ENCODE results near the gene EMP2. TPM values are rescaled to one million over a fixed set of nuclear protein-coding genes. Genes with fewer than 3 reads are reported as not detected.
A peak's percentile ranks its signal among the peaks of the same experiment; 100 is the strongest.

The EMP2 gene
- total and polyA plus RNA-seq, 8 donors = 58.2 to 487 (median 67.6) TPM

DNA sequence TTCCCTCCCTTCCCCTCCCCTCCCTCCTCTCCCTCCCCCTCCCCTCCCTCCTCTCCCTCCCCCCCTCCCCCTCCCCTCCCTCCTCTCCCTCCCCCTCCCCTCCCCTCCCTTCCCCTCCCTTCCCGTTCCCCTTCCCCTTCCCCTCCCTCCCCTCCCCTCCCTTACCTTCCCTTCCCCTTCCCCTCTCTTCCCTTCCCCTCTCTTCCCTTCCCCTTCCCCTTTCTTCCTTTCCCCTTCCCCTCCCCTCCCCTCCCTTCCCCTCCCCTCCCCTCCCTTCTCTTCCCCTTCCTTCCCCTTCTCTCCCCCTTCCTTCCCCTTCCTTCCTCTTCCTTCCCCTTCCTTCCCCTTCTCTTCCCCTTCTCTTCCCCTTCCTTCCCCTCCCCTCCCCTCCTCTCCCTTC lies 61.1 kb downstream of the EMP2 start:
- no peaks in the 10 kb centered on the region for H3K9me3 ChIP-seq
- peaks cover 6 to 22% of the 10 kb centered on the region in 2 donors for H3K4me1 ChIP-seq
- H3K27ac ChIP-seq = no peak overlapping the region
- intact Hi-C loops (cut with DNase I) = no loop called here
- no peak for ATAC-seq
- no peak overlapping the region for H3K4me3 ChIP-seq
- H3K27me3 ChIP-seq = no peaks in the 10 kb centered on the region
- peaks cover 0 to 12% of the 10 kb centered on the region in 2 donors for H3K36me3 ChIP-seq
- DNase-seq = no peak
- TF ChIP-seq, protein P1, sequence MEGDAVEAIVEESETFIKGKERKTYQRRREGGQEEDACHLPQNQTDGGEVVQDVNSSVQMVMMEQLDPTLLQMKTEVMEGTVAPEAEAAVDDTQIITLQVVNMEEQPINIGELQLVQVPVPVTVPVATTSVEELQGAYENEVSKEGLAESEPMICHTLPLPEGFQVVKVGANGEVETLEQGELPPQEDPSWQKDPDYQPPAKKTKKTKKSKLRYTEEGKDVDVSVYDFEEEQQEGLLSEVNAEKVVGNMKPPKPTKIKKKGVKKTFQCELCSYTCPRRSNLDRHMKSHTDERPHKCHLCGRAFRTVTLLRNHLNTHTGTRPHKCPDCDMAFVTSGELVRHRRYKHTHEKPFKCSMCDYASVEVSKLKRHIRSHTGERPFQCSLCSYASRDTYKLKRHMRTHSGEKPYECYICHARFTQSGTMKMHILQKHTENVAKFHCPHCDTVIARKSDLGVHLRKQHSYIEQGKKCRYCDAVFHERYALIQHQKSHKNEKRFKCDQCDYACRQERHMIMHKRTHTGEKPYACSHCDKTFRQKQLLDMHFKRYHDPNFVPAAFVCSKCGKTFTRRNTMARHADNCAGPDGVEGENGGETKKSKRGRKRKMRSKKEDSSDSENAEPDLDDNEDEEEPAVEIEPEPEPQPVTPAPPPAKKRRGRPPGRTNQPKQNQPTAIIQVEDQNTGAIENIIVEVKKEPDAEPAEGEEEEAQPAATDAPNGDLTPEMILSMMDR (IDR thresholded peaks at IDR 0.05) = no peak

GRCh38 chr16:10518479-10519041 lies 61.8 kb downstream of the EMP2 start:
- intact Hi-C loops (cut with DNase I) = no loop called here

DNA sequence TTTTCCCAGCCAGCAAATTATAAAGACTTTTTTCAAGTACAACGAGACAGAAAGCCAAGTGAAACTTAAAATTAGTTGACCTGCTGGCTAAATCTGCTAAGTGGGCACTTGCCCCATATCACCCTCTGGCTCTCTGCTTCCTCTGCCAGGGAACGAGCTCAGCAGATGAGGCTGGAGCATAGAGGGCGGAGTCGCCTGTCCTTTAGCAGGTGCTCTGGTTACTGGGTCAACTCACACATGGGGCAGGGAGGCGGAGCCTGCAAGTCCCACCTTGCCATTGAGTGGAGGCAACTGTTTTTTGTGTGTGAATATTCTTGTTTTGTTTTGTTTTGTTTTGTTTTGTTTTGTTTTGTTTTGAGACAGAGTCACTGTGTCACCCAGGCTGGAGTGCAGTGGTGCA lies 62.5 kb downstream of the EMP2 start:
- H3K4me3 ChIP-seq = no peak overlapping the region
- no peak overlapping the region for H3K27ac ChIP-seq
- peaks cover 0 to 3% of the 10 kb centered on the region in 2 donors for H3K36me3 ChIP-seq
- H3K4me1 ChIP-seq = peaks cover 6 to 22% of the 10 kb centered on the region in 2 donors
- no peaks in the 10 kb centered on the region for H3K9me3 ChIP-seq
- ATAC-seq (no peak), DNase-seq (no peak)
- H3K27me3 ChIP-seq = no peaks in the 10 kb centered on the region
- TF ChIP-seq, protein P1 (IDR thresholded peaks at IDR 0.05) = no peak
- intact Hi-C loops (cut with DNase I) = no loop called here

More at GRCh38 chr16:10518479-10519041, 61.8 kb downstream of the EMP2 start:
- no peak for DNase-seq
- Histone ChIP-seq H3K27ac (no peak overlapping the region), H3K9me3 (no peaks in the 10 kb centered on the region), H3K36me3 (peaks cover 0 to 5% of the 10 kb centered on the region in 2 donors), H3K27me3 (no peaks in the 10 kb centered on the region), H3K4me3 (no peak overlapping the region), H3K4me1 (peaks cover 6 to 22% of the 10 kb centered on the region in 2 donors)
- ATAC-seq = no peak
- TF ChIP-seq, protein P1 (IDR thresholded peaks at IDR 0.05) = no peak

- Histone ChIP-seq H3K4me1 (peaks cover 6 to 11% of the 10 kb centered on the region in 2 donors), H3K27me3 (no peaks in the 10 kb centered on the region), H3K36me3 (peaks cover 0 to 3% of the 10 kb centered on the region in 2 donors), H3K4me3 (no peak overlapping the region), H3K27ac (peak overlapping the region in 1 of 2 donors; percentile 21), H3K9me3 (no peaks in the 10 kb centered on the region)
- TF ChIP-seq, protein P1 (IDR thresholded peaks at IDR 0.05) = peak; percentile 37 to 44
- DNase-seq (peak in 2 of 4 donors; percentile 26 to 67), ATAC-seq (peak; percentile 76)
- intact Hi-C loops (cut with DNase I) = no loop called here
Measured at GRCh38 chr16:10514369-10515055, 65.9 kb downstream of the EMP2 start.

GRCh38 chr16:10511829-10512228 lies 68.6 kb downstream of the EMP2 start:
- intact Hi-C loops (cut with DNase I) = no loop called here

More at GRCh38 chr16:10511829-10512228, 68.6 kb downstream of the EMP2 start:
- Histone ChIP-seq H3K9me3 (no peaks in the 10 kb centered on the region), H3K27me3 (no peaks in the 10 kb centered on the region), H3K4me3 (no peak overlapping the region), H3K27ac (no peak overlapping the region), H3K4me1 (peaks cover 6 to 11% of the 10 kb centered on the region in 2 donors), H3K36me3 (peaks cover 0 to 6% of the 10 kb centered on the region in 2 donors)
- DNase-seq (no peak), ATAC-seq (no peak)
- TF ChIP-seq, protein P1 (IDR thresholded peaks at IDR 0.05) = no peak
